Bronchial epithelial cell (primary cell): ENCODE results near the gene CNTRL. TPM values are rescaled to one million over a fixed set of nuclear protein-coding genes. Genes with fewer than 3 reads are reported as not detected.

ENCODE experiments used
- DNase-seq: peaks from one replicate; pipeline ENCODE4 v3.0.0-alpha.2; 2010; ENCODE audit warnings: low read depth
- FAIRE-seq: peaks from 2 replicates; lab custom pipeline; 2011; peaks lifted over from hg19 to GRCh38; lab: Jason Lieb, UNC
- H3K27me3 ChIP-seq: 2 replicates; pipeline ENCODE4 v1.5.1; 2011; ENCODE audit warnings: low read length; ENCODE audit not compliant: control insufficient read depth, insufficient read depth
- H3K36me3 ChIP-seq: 2 replicates; pipeline ENCODE4 v1.5.1; 2011; ENCODE audit warnings: low read length; ENCODE audit not compliant: control insufficient read depth, insufficient read depth
- H3K4me3 ChIP-seq: 2 replicates; pipeline ENCODE4 v1.5.1; 2011; ENCODE audit warnings: mild to moderate bottlenecking, low read depth, low read length, control low read depth
- total RNA-seq: library from RNA; depleted of rRNA; stranded (reverse); fragments of >200 nt; gene quantifications from 2 replicates; pipeline ENCODE4 v1.2.1, GENCODE V29; 2014
- TF ChIP-seq, protein P1 (sequence below): IDR thresholded peaks from 2 replicates; pipeline ENCODE4 v1.5.1; 2011; ENCODE audit warnings: mild to moderate bottlenecking, moderate library complexity, low read length, control low read depth, inconsistent platforms; ENCODE audit not compliant: insufficient read depth, severe bottlenecking

CNTRL gene
- total RNA-seq, 1 donor from 2014 or later, result 5.0 TPM

- TF ChIP-seq, protein P1, sequence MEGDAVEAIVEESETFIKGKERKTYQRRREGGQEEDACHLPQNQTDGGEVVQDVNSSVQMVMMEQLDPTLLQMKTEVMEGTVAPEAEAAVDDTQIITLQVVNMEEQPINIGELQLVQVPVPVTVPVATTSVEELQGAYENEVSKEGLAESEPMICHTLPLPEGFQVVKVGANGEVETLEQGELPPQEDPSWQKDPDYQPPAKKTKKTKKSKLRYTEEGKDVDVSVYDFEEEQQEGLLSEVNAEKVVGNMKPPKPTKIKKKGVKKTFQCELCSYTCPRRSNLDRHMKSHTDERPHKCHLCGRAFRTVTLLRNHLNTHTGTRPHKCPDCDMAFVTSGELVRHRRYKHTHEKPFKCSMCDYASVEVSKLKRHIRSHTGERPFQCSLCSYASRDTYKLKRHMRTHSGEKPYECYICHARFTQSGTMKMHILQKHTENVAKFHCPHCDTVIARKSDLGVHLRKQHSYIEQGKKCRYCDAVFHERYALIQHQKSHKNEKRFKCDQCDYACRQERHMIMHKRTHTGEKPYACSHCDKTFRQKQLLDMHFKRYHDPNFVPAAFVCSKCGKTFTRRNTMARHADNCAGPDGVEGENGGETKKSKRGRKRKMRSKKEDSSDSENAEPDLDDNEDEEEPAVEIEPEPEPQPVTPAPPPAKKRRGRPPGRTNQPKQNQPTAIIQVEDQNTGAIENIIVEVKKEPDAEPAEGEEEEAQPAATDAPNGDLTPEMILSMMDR, result no peak
- no peak overlapping the region for H3K4me3 ChIP-seq
- DNase-seq (no peak), FAIRE-seq (no peak)
- no peaks in the 10 kb centered on the region for H3K27me3 ChIP-seq
- no peaks in the 10 kb centered on the region for H3K36me3 ChIP-seq
Observed at GRCh38 chr9:121038362-121038761, 36.4 kb upstream of the CNTRL start.

DNA sequence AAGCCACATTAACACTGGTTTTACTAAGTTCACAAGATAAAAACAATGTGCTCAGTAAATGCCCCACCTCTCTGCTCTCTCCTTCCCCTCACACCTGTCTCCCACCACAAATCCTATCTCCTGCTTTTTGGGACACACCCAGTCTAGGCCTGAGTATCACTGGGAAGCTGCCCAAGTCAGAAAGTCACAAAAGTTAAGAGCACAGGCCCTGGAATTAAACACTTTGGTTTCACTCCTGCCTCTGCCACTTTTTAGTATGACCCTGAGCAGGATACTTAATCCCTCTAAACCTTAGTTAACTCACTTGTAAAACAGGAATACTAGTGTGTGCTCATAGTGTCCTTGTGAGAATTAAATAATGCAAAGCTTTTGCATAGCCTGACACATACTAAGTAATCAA lies 36.0 kb upstream of the CNTRL start:
- TF ChIP-seq, protein P1, result no peak
- DNase-seq (no peak), FAIRE-seq (no peak)
- no peak overlapping the region for H3K4me3 ChIP-seq
- no peaks in the 10 kb centered on the region for H3K27me3 ChIP-seq
- no peaks in the 10 kb centered on the region for H3K36me3 ChIP-seq

DNA sequence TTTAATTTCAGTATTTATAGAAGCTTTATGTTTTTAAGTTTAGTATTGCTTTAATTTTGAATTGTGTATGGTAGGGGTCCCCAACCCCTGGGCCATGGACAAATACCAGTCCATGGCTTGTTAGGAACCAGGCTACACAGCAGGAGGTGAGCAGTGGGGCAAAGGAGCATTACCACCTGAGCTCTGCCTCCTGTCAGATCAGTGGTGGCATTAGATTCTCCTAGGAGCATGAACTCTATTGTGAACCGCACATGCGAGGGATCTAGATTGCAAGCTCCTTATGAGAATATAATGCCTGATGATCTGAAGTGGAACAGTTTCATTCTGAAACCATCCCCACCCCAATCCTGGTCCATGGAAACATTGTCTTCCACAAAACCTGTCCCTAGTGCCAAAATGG lies 26.6 kb upstream of the CNTRL start:
- Histone ChIP-seq H3K36me3 (no peaks in the 10 kb centered on the region), H3K27me3 (no peaks in the 10 kb centered on the region), H3K4me3 (no peak overlapping the region)
- DNase-seq (no peak), FAIRE-seq (no peak)
- TF ChIP-seq, protein P1, result no peak

DNA sequence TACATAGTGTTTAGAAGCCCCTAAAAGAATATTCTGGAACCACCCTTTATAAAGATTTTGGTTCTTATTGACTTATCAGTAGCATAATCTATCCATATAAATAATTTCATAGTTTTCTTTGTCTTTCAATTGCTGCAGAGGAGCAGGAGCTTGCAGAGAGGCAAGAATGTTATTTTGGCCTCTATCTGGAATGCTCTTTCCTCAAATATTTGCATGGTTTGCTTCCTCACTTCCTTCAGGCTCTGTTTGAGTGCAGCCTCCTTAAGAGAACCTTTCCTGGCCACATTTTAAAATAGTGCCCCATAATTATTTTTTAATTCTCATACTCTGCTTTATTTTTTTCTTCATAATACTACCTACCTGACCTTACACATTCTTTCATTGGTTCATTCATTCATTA lies 26.1 kb upstream of the CNTRL start:
- FAIRE-seq (no peak), DNase-seq (no peak)
- Histone ChIP-seq H3K36me3 (no peaks in the 10 kb centered on the region), H3K27me3 (no peaks in the 10 kb centered on the region), H3K4me3 (no peak overlapping the region)
- TF ChIP-seq, protein P1, result no peak

DNA sequence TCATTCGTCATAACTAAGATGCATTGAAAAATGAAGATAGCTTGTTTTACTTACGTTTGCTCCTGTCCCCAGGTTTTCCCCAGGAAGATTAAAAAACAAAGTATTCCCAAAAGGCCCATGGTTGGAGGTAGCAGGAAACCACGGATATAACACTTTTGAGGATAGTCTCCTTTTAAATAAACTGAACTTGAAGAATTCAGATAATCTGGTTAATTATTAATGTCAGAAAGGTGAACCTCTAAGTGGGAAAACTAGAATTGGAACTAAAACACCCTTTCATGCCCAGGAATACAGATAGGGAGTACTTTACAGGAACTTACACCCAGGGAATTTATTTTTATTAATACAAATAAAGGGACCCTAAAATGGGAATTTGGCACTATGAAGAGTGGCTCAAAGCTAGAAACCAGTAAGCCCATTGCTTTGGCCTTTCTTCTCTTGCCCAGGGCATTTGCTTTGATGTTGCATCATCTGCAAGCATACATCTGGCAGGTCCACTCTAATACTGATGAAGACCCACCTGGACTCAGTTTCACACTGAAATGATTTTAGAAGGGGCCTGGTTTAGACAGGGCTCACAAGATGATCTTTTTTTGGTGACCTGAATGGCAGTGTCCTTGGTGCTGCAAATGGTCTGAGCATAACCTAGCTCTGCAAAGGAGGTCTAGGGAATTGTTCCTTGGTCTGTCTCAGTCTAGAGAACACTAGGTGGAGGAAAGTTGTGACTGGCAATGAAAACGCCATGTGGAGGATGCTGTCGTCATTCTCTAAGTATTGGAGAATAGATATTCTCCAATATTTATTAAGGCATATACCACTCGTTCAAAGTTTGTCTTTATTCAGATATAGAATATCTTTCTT lies 24.4 kb upstream of the CNTRL start, which contains the start of gene C5:
C5 (minus strand) TSS at position 148 of the 861 bp plus-strand sequence; CDS start at position 119, 29 bp downstream.
- DNase-seq (no peak), FAIRE-seq (no peak)

More for the DNA sequence above, 24.4 kb upstream of the CNTRL start, which contains the start of gene C5:
- H3K4me3 ChIP-seq, result no peak within 1 kb of the TSS
- no peaks in the 10 kb centered on the region for H3K36me3 ChIP-seq
- TF ChIP-seq, protein P1, result no peak
- H3K27me3 ChIP-seq, result no peaks in the 10 kb centered on the region
